Trophoblast cell (in vitro differentiated cells and primary cell): ENCODE data around the gene SLC7A9.
"Not testable (repeated sequence)": the region's sequence is repeated elsewhere in the genome, so short reads cannot be mapped to it uniquely, and the experiment has no call there.

Experiments used
- DNase-seq, 2 donors: peaks; one replicate each; pipeline ENCODE4 v3.0.0-alpha.2; 2016
- H2AFZ ChIP-seq: 2 replicates; pipeline ENCODE4 v1.6.1; 2013; ENCODE audit warnings: low read length, moderate library complexity, mild to moderate bottlenecking; ENCODE audit not compliant: insufficient read depth, poor library complexity
- H2AK5ac ChIP-seq: 2 replicates; pipeline ENCODE4 v1.6.1; 2013; ENCODE audit warnings: mild to moderate bottlenecking, low read length
- H2BK120ac ChIP-seq: 2 replicates; pipeline ENCODE4 v1.6.1; 2013; ENCODE audit warnings: low read length, mild to moderate bottlenecking, moderate library complexity; ENCODE audit not compliant: insufficient read depth, poor library complexity
- H2BK12ac ChIP-seq: 2 replicates; pipeline ENCODE4 v1.6.1; 2013; ENCODE audit warnings: mild to moderate bottlenecking, low read length, moderate library complexity
- H2BK5ac ChIP-seq: 2 replicates; pipeline ENCODE4 v1.6.1; 2013; ENCODE audit warnings: low read length, low read depth, moderate library complexity, mild to moderate bottlenecking; ENCODE audit not compliant: poor library complexity
- H3K14ac ChIP-seq: 2 replicates; pipeline ENCODE4 v1.6.1; 2013; ENCODE audit warnings: mild to moderate bottlenecking, low read length
- H3K18ac ChIP-seq: 2 replicates; pipeline ENCODE4 v1.6.1; 2013; ENCODE audit warnings: mild to moderate bottlenecking, low read length
- H3K23ac ChIP-seq: 2 replicates; pipeline ENCODE4 v1.6.1; 2013; ENCODE audit warnings: low read length
- H3K27ac ChIP-seq: 2 replicates; pipeline ENCODE4 v1.5.1; 2013; ENCODE audit warnings: low read depth, mild to moderate bottlenecking, inconsistent platforms, low read length, moderate library complexity
- H3K27me3 ChIP-seq: 2 replicates; pipeline ENCODE4 v1.6.1; 2013; ENCODE audit warnings: inconsistent platforms, mild to moderate bottlenecking, low read length, moderate library complexity; ENCODE audit not compliant: insufficient read depth
- H3K36me3 ChIP-seq, 2 experiments: 1 replicate in 1 of 2; 2 replicates in 1 of 2; pipeline ENCODE4 v1.6.1; 2013; ENCODE audit warnings: low read length in 2 of 2, mild to moderate bottlenecking in 2 of 2, moderate library complexity in 1 of 2; ENCODE audit not compliant: insufficient read depth in 2 of 2, control insufficient read depth in 1 of 2
- H3K4ac ChIP-seq: 2 replicates; pipeline ENCODE4 v1.6.1; 2013; ENCODE audit warnings: low read depth, mild to moderate bottlenecking, low read length, moderate library complexity
- H3K4me1 ChIP-seq, 2 experiments: 1 replicate in 1 of 2; 2 replicates in 1 of 2; pipeline ENCODE4 v1.6.1; 2013; ENCODE audit warnings: low read length in 2 of 2, mild to moderate bottlenecking in 2 of 2, moderate library complexity in 1 of 2; ENCODE audit not compliant: insufficient read depth in 2 of 2, control insufficient read depth in 1 of 2
- H3K4me2 ChIP-seq: 2 replicates; pipeline ENCODE4 v1.6.1; 2013; ENCODE audit warnings: inconsistent platforms, mild to moderate bottlenecking, low read length, moderate library complexity
- H3K4me3 ChIP-seq: 2 replicates; pipeline ENCODE4 v1.5.1; 2013; ENCODE audit warnings: mild to moderate bottlenecking, low read depth, low read length, inconsistent platforms
- H3K79me1 ChIP-seq: one replicate; pipeline ENCODE4 v1.6.1; 2013; ENCODE audit warnings: low read length
- H3K79me2 ChIP-seq: 2 replicates; pipeline ENCODE4 v1.6.1; 2013; ENCODE audit warnings: low read length, mild to moderate bottlenecking; ENCODE audit not compliant: control insufficient read depth, insufficient read depth, poor library complexity
- H3K9ac ChIP-seq: 2 replicates; pipeline ENCODE4 v1.6.1; 2013; ENCODE audit warnings: mild to moderate bottlenecking, low read length
- H3K9me3 ChIP-seq: 2 replicates; pipeline ENCODE4 v1.6.1; 2013; ENCODE audit warnings: low read depth, mild to moderate bottlenecking, control low read depth, inconsistent platforms, low read length; ENCODE audit not compliant: insufficient read depth
- H4K12ac ChIP-seq: 2 replicates; pipeline ENCODE4 v1.6.1; 2013; ENCODE audit warnings: low read depth, mild to moderate bottlenecking, low read length, moderate library complexity
- H4K8ac ChIP-seq: 2 replicates; pipeline ENCODE4 v1.6.1; 2013; ENCODE audit warnings: low read depth, mild to moderate bottlenecking, low read length, moderate library complexity
- H4K91ac ChIP-seq: one replicate; pipeline ENCODE4 v1.6.1; 2013; ENCODE audit warnings: low read depth, mild to moderate bottlenecking, low read length, moderate library complexity
- WGBS: extraction: QIAGEN DNeasy Blood & Tissue Kit; methylation state at CpG from one replicate; pipeline ENCODE4 v1.1.7; 2013; ENCODE audit warnings: missing lambda C conversion rate; ENCODE audit not compliant: insufficient read length, insufficient coverage; ENCODE audit errors: extremely low coverage; 5-methylcytosine and 5-hydroxymethylcytosine counted together

The SLC7A9 gene

DNA sequence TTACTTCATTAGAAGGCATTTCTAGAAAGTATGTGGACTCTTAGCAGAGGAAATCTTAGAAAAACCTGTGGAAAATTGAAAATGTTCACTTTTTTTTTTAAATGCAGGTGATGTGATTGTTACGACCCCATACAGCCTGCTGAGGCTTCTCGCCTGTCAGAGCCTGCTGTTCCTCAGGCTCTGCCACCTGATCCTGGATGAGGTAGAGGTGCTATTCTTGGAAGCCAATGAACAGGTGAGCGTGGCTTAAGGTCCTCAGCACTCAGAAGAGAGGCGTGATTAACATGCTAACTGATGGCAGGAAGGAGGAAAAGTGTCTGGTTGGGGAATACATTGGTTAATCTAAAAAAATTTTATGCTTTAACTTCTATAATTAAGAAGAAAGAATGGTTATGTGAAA, 71.4 kb downstream of the SLC7A9 start:
- no peak overlapping the region for H2BK5ac ChIP-seq
- no peaks in the 10 kb centered on the region for H3K27me3 ChIP-seq
- no peak overlapping the region for H4K91ac ChIP-seq
- H3K27ac ChIP-seq = no peak overlapping the region
- H3K4me2 ChIP-seq = no peak overlapping the region
- H2AK5ac ChIP-seq = no peak overlapping the region
- H3K79me2 ChIP-seq = no peaks in the 10 kb centered on the region
- no peak overlapping the region for H2AFZ ChIP-seq
- H3K4me3 ChIP-seq = no peak overlapping the region
- DNase-seq = no peak
- no peak overlapping the region for H4K12ac ChIP-seq
- H3K9ac ChIP-seq = no peak overlapping the region
- H4K8ac ChIP-seq = no peak overlapping the region
- no peaks in the 10 kb centered on the region for H3K9me3 ChIP-seq
- H3K79me1 ChIP-seq = no peaks in the 10 kb centered on the region
- no CpG with 5 or more reads among the region's 4 CpGs for WGBS
- no peak overlapping the region for H2BK12ac ChIP-seq
- H3K4ac ChIP-seq = no peak overlapping the region
- H3K23ac ChIP-seq = no peak overlapping the region
- no peak overlapping the region for H2BK120ac ChIP-seq
- no peak overlapping the region for H3K18ac ChIP-seq
- no peaks in the 10 kb centered on the region for H3K4me1 ChIP-seq
- no peak overlapping the region for H3K14ac ChIP-seq
- H3K36me3 ChIP-seq = no peaks in the 10 kb centered on the region

DNA sequence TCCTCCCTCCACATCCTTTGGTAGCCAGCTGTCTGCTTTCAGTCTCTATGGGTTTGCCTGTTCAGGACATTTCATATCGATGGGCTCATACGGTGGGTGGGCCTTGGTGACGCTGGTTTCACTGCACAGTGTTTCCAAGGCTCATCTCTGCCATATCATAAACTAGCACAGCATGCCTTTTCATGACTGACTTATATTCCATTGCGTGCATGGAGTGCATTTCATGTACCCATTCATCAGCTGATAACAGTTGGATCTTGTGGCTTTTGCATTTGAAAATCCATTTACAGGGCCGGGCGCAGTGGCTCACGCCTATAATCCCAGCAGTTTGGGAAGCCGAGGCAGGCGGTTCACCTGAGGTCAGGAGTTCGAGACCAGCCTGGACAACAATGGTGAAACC, 80.1 kb downstream of the SLC7A9 start:
- H4K12ac ChIP-seq = no peak overlapping the region
- no peak overlapping the region for H2BK12ac ChIP-seq
- H3K79me1 ChIP-seq = no peaks in the 10 kb centered on the region
- H2BK120ac ChIP-seq = no peak overlapping the region
- H2AFZ ChIP-seq = no peak overlapping the region
- no peak overlapping the region for H3K27ac ChIP-seq
- H3K4me3 ChIP-seq = no peak overlapping the region
- H3K4me2 ChIP-seq = no peak overlapping the region
- H3K23ac ChIP-seq = no peak overlapping the region
- no CpG with 5 or more reads among the region's 10 CpGs for WGBS
- no peaks in the 10 kb centered on the region for H3K79me2 ChIP-seq
- H3K27me3 ChIP-seq = no peaks in the 10 kb centered on the region
- H3K14ac ChIP-seq = no peak overlapping the region
- no peak overlapping the region for H3K9ac ChIP-seq
- H4K8ac ChIP-seq = no peak overlapping the region
- H3K36me3 ChIP-seq = no peaks in the 10 kb centered on the region
- no peaks in the 10 kb centered on the region for H3K9me3 ChIP-seq
- H4K91ac ChIP-seq = no peak overlapping the region
- H2BK5ac ChIP-seq = no peak overlapping the region
- no peak overlapping the region for H2AK5ac ChIP-seq
- peaks cover 0 to 2% of the 10 kb centered on the region in 2 experiments for H3K4me1 ChIP-seq
- no peak overlapping the region for H3K18ac ChIP-seq
- H3K4ac ChIP-seq = no peak overlapping the region
- no peak for DNase-seq

DNA sequence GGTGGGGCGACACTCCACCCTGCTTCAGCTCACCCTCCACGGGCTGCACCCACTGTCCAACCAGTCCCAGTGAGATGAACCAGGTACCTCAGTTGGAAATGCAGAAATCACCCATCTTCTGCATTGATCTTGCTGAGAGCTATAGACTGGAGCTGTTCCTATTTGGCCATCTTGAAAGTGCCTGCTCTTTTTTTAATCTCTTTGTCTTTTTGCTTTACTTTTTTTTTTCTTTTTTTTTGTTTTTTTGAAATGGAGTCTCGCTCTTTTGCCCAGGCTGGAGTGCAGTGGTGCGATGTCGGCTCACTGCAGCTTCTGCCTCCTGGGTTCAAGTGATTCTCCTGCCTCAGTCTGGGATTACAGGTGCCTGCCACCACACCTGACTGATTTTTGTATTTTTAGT, 81.7 kb downstream of the SLC7A9 start:
- not testable (repeated sequence) for H3K27ac ChIP-seq, H3K36me3 ChIP-seq, H2BK5ac ChIP-seq, H3K4ac ChIP-seq, H3K23ac ChIP-seq, H2BK12ac ChIP-seq, H4K91ac ChIP-seq, H4K12ac ChIP-seq, H3K4me2 ChIP-seq, H3K9me3 ChIP-seq, H2AK5ac ChIP-seq, H3K18ac ChIP-seq, H2AFZ ChIP-seq, H3K4me3 ChIP-seq, H3K9ac ChIP-seq, H3K27me3 ChIP-seq, H4K8ac ChIP-seq, H3K4me1 ChIP-seq, DNase-seq, H3K79me2 ChIP-seq, H2BK120ac ChIP-seq, H3K14ac ChIP-seq, H3K79me1 ChIP-seq
- no CpG with 5 or more reads among the region's 5 CpGs for WGBS

DNA sequence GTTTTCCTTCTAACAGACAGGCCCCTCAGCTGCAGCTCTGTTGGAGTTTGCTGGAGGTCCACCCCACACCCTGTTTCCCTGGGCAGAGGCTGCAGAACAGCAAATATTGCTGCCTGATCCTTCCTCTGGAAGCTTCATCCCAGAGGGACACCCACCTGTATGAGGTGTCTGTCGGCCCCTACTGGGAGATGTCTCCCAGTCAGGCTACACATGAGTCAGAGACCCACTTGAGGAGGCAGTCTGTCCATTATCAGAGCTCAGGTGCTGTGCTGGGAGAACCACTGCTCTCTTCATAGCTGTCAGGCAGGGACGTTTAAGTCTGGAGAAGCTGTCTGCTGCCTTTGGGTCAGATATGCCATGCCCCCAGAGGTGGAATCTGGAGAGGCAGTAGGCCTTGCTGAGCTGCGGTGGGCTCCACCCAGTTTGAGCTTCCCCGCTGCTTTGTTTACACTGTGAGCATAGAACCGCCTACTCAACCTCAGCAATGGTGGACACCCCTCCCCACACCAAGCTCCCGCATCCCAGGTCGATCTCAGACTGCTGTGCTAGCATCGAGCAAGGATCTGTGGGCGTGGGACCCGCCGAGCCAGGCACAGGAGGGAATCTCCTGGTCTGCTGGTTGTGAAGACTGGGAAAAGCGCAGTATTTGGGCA, 82.3 kb downstream of the SLC7A9 start:
- H3K79me2 ChIP-seq, H2AFZ ChIP-seq, H4K8ac ChIP-seq, H2BK12ac ChIP-seq, H3K14ac ChIP-seq, H3K18ac ChIP-seq, H3K27ac ChIP-seq, H4K91ac ChIP-seq, H4K12ac ChIP-seq, H2AK5ac ChIP-seq, H2BK120ac ChIP-seq, H3K9me3 ChIP-seq, H3K36me3 ChIP-seq, H2BK5ac ChIP-seq, H3K9ac ChIP-seq, H3K23ac ChIP-seq, H3K79me1 ChIP-seq, H3K4me2 ChIP-seq, H3K4me1 ChIP-seq, DNase-seq, H3K4ac ChIP-seq, H3K27me3 ChIP-seq, H3K4me3 ChIP-seq: not testable (repeated sequence)
- WGBS = no CpG with 5 or more reads among the region's 12 CpGs
